K562 (cell line): ENCODE results near the gene FGF14.

ENCODE experiments used
- POLR2A ChIP-seq: fragments of 450-650 bp; conservative IDR thresholded peaks from 2 replicates; pipeline ENCODE4 v1.6.1; 2016
- TF ChIP-seq, protein P1 (sequence below): fragments of 450-650 bp; IDR thresholded peaks from 2 replicates; pipeline ENCODE4 v1.6.1; 2016; ENCODE audit warnings: borderline replicate concordance
- TF ChIP-seq, protein P2 (sequence below), 3 experiments: IDR thresholded peaks in 2 of 3; conservative IDR thresholded peaks in 1 of 3; 2 replicates each; pipeline ENCODE4 v1.5.1; 2011 to 2012; ENCODE audit warnings: low read length in 3 of 3, mild to moderate bottlenecking in 3 of 3, control low read depth in 2 of 3, improper control_type of control experiment in 1 of 3, inconsistent platforms in 1 of 3, low read depth in 1 of 3, mixed read lengths in 1 of 3, moderate library complexity in 1 of 3; ENCODE audit not compliant: insufficient read depth in 2 of 3

DNA sequence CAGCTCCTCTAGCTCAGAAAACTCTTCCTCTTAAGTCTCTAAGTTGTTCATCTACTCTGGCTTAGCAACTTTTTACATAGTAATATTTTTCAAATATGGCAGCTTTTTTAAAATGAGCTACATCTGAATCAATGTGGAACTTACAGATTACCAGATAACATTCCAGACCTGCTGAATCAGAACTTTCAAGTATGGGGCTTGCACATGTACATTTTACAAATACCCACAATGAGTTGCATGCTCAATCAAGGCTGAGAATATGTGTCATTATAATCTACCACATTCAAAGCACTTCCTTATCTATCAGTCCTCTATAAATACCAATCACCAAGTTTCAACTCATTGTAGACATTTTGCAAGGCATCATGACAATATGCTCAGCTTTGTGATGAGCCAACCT, 383.1 kb downstream of the FGF14 start:
- TF ChIP-seq POLR2A, result no peak
- TF ChIP-seq, protein P1, sequence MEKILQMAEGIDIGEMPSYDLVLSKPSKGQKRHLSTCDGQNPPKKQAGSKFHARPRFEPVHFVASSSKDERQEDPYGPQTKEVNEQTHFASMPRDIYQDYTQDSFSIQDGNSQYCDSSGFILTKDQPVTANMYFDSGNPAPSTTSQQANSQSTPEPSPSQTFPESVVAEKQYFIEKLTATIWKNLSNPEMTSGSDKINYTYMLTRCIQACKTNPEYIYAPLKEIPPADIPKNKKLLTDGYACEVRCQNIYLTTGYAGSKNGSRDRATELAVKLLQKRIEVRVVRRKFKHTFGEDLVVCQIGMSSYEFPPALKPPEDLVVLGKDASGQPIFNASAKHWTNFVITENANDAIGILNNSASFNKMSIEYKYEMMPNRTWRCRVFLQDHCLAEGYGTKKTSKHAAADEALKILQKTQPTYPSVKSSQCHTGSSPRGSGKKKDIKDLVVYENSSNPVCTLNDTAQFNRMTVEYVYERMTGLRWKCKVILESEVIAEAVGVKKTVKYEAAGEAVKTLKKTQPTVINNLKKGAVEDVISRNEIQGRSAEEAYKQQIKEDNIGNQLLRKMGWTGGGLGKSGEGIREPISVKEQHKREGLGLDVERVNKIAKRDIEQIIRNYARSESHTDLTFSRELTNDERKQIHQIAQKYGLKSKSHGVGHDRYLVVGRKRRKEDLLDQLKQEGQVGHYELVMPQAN, result no peak
- TF ChIP-seq, protein P2, sequence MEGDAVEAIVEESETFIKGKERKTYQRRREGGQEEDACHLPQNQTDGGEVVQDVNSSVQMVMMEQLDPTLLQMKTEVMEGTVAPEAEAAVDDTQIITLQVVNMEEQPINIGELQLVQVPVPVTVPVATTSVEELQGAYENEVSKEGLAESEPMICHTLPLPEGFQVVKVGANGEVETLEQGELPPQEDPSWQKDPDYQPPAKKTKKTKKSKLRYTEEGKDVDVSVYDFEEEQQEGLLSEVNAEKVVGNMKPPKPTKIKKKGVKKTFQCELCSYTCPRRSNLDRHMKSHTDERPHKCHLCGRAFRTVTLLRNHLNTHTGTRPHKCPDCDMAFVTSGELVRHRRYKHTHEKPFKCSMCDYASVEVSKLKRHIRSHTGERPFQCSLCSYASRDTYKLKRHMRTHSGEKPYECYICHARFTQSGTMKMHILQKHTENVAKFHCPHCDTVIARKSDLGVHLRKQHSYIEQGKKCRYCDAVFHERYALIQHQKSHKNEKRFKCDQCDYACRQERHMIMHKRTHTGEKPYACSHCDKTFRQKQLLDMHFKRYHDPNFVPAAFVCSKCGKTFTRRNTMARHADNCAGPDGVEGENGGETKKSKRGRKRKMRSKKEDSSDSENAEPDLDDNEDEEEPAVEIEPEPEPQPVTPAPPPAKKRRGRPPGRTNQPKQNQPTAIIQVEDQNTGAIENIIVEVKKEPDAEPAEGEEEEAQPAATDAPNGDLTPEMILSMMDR (IDR thresholded peaks at IDR 0.05 in 2 of 3, conservative IDR thresholded peaks at IDR 0.05 in 1 of 3; ENCODE audit: insufficient read depth in 2 of 3, low read depth in 1 of 3, low read length in 3 of 3), result no peak
